ENCODE measurements around the gene ACBD4.
A peak's percentile ranks its signal among the peaks of the same experiment; 100 is the strongest.

The ACBD4 gene

DNA sequence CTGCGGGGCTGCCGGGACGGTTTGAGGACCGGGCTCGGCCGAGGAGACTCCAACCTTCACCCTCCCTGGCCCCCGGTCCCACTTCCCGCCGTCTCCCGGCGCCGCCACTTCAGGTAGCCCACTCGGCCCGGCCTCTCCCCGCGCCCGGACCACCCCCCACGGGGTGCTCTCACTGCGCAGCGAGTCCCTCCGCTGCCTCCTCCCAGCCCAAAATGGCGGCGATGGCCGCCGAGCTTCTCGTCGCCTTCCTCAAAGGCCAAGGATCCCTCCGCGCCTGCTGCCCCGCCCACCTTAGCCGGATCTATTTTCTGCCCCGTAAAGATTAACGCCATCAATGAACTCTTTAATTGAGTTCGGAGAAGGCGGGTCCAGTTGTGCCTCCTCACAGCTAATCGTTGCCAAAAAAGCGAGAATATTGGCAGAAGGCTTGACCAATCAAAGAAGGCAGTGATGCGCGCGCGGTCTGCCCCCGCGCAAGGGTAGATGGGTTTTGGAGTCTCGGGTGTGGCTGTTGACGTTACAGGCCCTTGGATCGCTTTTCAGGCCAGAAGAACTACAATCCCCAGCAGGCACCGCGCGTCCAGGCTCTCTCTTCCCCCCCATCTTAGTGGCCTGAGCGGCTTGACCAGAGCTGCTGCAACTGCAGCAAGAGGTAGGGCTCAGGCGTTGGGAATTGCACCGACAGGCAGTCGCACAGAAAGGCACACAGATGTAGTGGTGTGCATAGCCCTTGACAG is 26.0 kb downstream of the ACBD4 start, which contains the start of gene HEXIM2:
HEXIM2 (plus strand) TSS at position 588 of the 737 bp plus-strand sequence. CDS start 919 bp downstream, outside the sequence.
- peak; percentile 99 for DNase-seq

DNA sequence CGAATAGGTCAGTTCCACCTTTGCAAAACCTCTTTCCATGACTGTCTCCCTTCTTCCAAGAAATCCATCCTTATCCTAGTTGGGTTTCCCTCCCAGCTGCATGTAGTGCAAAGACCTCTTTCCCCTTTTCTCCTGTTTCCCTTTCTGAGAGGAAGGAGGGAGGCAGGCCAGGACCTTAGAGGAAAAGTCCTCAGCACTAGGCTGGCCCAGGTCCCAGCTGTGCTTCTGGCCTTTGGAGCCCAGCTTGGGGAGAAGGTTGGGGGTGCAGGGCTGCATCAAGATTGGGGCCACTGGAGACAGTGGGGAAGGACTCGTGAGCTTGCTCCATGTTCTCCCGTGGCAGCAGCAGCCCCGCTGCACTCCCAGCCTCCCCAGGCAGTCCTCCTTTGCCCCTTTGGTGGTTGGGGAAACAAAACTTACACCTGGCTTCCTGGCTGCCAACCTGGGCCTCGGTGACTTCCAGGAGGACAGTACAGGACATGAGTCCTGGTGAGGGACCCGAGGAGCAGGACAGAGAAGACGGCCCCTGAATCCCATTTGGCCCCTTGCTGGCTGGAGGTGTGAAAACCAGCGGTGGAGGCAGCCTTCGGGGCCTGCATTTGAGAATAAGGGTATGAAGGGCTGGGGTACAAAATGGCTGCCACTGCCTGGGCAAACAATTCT is 26.7 kb downstream of the ACBD4 start:
- no peak for DNase-seq

GRCh38 chr17:45164734-45165269 is 29.3 kb downstream of the ACBD4 start:
- no peak for DNase-seq

- DNase-seq = no peak
Observed at GRCh38 chr17:45168991-45169752, 33.7 kb downstream of the ACBD4 start.

GRCh38 chr17:45170280-45170930 is 34.9 kb downstream of the ACBD4 start:
- no peak for DNase-seq

GRCh38 chr17:45170931-45171337 is 35.4 kb downstream of the ACBD4 start:
- DNase-seq = no peak

- no peak for DNase-seq
Observed at GRCh38 chr17:45171338-45172231, 36.1 kb downstream of the ACBD4 start.

GRCh38 chr17:45172232-45172540 is 36.7 kb downstream of the ACBD4 start:
- no peak for DNase-seq

- no peak for DNase-seq
Observed at GRCh38 chr17:45172541-45173286, 37.2 kb downstream of the ACBD4 start.

DNA sequence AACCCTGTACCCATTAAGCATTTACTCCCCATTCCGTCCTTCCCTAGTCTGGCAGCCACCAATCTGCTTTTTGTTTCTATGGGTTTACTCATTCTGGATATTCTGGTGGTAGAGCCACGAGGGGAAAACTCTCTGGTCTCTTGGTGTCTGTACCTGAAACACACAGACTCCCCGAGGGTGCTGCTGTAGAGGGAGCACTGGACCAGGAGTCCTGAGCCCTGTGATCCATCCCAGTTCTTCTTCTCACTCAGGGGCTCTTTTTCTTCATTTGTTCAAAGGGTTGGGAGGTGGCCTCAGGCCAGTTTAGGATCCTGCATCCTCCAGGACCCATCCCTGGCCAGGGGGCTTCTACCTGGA is 40.2 kb downstream of the ACBD4 start:
- no peak for DNase-seq

- no peak for DNase-seq
Observed at GRCh38 chr17:45177563-45177962, 42.1 kb downstream of the ACBD4 start.

GRCh38 chr17:45184144-45184543 is 48.7 kb downstream of the ACBD4 start:
- DNase-seq = no peak

DNA sequence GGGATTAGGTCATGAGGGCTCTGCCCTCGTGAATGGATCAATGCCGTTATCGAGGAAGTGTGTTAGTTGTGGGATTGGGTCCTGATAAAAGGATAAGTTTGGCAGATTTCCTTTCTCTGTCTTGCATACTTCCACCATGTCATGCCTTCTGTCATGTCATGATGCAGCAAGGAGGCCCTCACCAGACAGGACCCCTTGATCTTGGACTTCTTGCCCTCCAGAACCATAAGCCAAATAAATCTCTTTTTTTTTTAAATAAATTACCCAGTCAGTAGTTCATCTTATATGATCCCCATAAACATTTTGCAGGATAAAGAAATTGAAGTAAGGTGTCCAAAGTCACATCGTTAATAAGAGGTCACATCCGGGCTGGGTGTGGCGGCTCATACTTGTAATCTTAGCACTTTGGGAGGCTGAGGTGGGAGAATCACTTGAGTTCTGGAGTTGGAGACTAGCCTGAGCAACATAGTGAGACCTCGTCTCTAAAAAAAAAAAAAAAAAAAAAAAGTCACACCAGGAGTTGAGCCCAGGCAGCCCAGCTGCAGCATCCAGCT is 51.4 kb downstream of the ACBD4 start:
- DNase-seq = no peak

GRCh38 chr17:45189009-45189408 is 53.5 kb downstream of the ACBD4 start:
- DNase-seq = no peak

GRCh38 chr17:45190503-45191255 is 55.2 kb downstream of the ACBD4 start:
- no peak for DNase-seq
